Measurements from ENCODE around the gene KLHL29. TPM values are rescaled to one million over a fixed set of nuclear protein-coding genes. Genes with fewer than 3 reads are reported as not detected.

KLHL29 gene
- total and polyA plus RNA-seq, 2 experiments from 2014 or later = 1.5 to 6.5 TPM

DNA sequence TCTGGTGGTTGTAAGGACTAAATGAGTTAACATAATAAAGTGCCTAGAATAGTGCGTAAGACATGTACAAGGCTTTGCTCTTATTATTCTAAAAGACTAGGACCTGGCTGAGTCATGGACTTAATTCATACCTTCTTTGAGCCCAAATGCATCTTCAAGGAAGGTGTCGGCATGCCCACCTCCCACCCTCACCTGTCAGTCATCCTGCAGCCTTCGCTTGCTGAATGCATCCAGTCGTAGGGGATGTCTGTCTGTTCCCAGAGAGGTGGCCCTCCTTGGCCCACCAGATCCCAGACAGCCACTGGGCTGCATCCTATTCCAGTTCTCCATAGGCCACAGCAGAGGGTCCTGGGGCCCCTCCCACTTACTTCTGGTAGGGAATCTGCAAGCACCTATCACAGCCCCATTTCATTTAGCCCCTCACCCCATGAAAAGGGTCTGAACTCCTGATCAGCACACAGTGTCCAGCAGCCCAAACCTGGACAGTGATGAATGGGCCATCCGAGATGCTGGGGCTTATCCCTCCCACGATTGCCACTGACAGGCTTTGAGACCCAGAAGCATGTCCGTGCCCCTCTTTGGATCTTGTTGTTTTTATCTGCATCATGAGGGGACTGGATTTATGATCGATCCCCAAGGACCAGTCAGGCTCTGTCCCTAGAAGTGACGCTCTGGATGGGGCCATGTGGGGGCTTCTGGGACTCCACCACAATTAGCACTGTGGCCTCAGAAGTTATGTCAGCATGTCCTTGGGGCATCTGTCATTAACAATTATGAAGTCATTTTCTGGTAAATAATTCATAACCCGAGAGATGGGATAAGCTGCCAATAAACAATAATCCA is 101.1 kb downstream of the KLHL29 start:
- Histone ChIP-seq H3K27ac (ENCODE audit: low read depth) (no peak overlapping the region), H3K4me1 (ENCODE audit: insufficient read depth) (0 out of 2 replicates have a peak, but pooled peaks cover 4% of the 10 kb centered on the region)
- no peak for ATAC-seq

More for the DNA sequence above, 101.1 kb downstream of the KLHL29 start:
- Histone ChIP-seq H3K4me3 (no peak overlapping the region), H3F3A (replicated peaks; ENCODE audit: low read depth) (no peaks in the 10 kb centered on the region), H4K20me1 (replicated peaks; ENCODE audit: insufficient read depth) (no peaks in the 10 kb centered on the region), H3K4me2 (no peak overlapping the region), H2AFZ (no peak overlapping the region), H3K9me2 (ENCODE audit: insufficient read depth) (no peaks in the 10 kb centered on the region), H3K36me3 (ENCODE audit: insufficient read depth) (no peaks in the 10 kb centered on the region), H3K79me2 (replicated peaks; ENCODE audit: insufficient read depth) (no peaks in the 10 kb centered on the region), H3K27me3 (ENCODE audit: insufficient read depth) (no peaks in the 10 kb centered on the region)
- Mint-ChIP-seq H3K4me1 (peaks cover 17% of the 10 kb centered on the region), H3K9me3 (no peaks in the 10 kb centered on the region), H3K27ac (no peak overlapping the region), H3K27me3 (ENCODE audit: insufficient read depth, low read depth, poor library complexity) (peaks cover 11% of the 10 kb centered on the region), H3K36me3 (ENCODE audit: low read depth) (no peaks in the 10 kb centered on the region), H3K4me3 (no peak overlapping the region)
- TF ChIP-seq STAT1 (IDR thresholded peaks at IDR 0.05; ENCODE audit: unreplicated experiment) (no peak), ZNF331 (CRISPR knock-in tag; IDR thresholded peaks at IDR 0.05; ENCODE audit: low read depth) (no peak), POLR2AphosphoS5 (IDR thresholded peaks at IDR 0.05; ENCODE audit: low read depth) (no peak), EZH2phosphoT487 (IDR thresholded peaks at IDR 0.05; ENCODE audit: unreplicated experiment) (no peak), CREB1 (CRISPR knock-in tag; IDR thresholded peaks at IDR 0.05; ENCODE audit: low read depth) (no peak), NANOG (IDR thresholded peaks at IDR 0.05; ENCODE audit: borderline replicate concordance) (no peak), JUNB (IDR thresholded peaks at IDR 0.05; ENCODE audit: unreplicated experiment) (no peak), ZNF114 (CRISPR knock-in tag; IDR thresholded peaks at IDR 0.05) (no peak)
- TF ChIP-seq, protein P1, sequence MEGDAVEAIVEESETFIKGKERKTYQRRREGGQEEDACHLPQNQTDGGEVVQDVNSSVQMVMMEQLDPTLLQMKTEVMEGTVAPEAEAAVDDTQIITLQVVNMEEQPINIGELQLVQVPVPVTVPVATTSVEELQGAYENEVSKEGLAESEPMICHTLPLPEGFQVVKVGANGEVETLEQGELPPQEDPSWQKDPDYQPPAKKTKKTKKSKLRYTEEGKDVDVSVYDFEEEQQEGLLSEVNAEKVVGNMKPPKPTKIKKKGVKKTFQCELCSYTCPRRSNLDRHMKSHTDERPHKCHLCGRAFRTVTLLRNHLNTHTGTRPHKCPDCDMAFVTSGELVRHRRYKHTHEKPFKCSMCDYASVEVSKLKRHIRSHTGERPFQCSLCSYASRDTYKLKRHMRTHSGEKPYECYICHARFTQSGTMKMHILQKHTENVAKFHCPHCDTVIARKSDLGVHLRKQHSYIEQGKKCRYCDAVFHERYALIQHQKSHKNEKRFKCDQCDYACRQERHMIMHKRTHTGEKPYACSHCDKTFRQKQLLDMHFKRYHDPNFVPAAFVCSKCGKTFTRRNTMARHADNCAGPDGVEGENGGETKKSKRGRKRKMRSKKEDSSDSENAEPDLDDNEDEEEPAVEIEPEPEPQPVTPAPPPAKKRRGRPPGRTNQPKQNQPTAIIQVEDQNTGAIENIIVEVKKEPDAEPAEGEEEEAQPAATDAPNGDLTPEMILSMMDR (conservative IDR thresholded peaks at IDR 0.05; ENCODE audit: low read depth in 2 of 2) = no peak
- TF ChIP-seq, protein P2, sequence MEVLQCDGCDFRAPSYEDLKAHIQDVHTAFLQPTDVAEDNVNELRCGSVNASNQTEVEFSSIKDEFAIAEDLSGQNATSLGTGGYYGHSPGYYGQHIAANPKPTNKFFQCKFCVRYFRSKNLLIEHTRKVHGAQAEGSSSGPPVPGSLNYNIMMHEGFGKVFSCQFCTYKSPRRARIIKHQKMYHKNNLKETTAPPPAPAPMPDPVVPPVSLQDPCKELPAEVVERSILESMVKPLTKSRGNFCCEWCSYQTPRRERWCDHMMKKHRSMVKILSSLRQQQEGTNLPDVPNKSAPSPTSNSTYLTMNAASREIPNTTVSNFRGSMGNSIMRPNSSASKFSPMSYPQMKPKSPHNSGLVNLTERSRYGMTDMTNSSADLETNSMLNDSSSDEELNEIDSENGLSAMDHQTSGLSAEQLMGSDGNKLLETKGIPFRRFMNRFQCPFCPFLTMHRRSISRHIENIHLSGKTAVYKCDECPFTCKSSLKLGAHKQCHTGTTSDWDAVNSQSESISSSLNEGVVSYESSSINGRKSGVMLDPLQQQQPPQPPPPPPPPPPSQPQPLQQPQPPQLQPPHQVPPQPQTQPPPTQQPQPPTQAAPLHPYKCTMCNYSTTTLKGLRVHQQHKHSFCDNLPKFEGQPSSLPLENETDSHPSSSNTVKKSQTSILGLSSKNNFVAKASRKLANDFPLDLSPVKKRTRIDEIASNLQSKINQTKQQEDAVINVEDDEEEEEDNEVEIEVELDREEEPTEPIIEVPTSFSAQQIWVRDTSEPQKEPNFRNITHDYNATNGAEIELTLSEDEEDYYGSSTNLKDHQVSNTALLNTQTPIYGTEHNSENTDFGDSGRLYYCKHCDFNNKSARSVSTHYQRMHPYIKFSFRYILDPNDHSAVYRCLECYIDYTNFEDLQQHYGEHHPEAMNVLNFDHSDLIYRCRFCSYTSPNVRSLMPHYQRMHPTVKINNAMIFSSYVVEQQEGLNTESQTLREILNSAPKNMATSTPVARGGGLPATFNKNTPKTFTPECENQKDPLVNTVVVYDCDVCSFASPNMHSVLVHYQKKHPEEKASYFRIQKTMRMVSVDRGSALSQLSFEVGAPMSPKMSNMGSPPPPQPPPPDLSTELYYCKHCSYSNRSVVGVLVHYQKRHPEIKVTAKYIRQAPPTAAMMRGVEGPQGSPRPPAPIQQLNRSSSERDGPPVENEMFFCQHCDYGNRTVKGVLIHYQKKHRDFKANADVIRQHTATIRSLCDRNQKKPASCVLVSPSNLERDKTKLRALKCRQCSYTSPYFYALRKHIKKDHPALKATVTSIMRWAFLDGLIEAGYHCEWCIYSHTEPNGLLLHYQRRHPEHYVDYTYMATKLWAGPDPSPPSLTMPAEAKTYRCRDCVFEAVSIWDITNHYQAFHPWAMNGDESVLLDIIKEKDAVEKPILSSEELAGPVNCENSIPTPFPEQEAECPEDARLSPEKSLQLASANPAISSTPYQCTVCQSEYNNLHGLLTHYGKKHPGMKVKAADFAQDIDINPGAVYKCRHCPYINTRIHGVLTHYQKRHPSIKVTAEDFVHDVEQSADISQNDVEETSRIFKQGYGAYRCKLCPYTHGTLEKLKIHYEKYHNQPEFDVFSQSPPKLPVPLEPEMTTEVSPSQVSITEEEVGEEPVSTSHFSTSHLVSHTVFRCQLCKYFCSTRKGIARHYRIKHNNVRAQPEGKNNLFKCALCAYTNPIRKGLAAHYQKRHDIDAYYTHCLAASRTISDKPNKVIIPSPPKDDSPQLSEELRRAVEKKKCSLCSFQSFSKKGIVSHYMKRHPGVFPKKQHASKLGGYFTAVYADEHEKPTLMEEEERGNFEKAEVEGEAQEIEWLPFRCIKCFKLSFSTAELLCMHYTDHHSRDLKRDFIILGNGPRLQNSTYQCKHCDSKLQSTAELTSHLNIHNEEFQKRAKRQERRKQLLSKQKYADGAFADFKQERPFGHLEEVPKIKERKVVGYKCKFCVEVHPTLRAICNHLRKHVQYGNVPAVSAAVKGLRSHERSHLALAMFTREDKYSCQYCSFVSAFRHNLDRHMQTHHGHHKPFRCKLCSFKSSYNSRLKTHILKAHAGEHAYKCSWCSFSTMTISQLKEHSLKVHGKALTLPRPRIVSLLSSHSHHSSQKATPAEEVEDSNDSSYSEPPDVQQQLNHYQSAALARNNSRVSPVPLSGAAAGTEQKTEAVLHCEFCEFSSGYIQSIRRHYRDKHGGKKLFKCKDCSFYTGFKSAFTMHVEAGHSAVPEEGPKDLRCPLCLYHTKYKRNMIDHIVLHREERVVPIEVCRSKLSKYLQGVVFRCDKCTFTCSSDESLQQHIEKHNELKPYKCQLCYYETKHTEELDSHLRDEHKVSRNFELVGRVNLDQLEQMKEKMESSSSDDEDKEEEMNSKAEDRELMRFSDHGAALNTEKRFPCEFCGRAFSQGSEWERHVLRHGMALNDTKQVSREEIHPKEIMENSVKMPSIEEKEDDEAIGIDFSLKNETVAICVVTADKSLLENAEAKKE (CRISPR knock-in tag; IDR thresholded peaks at IDR 0.05) = no peak
- TF ChIP-seq, protein P3, sequence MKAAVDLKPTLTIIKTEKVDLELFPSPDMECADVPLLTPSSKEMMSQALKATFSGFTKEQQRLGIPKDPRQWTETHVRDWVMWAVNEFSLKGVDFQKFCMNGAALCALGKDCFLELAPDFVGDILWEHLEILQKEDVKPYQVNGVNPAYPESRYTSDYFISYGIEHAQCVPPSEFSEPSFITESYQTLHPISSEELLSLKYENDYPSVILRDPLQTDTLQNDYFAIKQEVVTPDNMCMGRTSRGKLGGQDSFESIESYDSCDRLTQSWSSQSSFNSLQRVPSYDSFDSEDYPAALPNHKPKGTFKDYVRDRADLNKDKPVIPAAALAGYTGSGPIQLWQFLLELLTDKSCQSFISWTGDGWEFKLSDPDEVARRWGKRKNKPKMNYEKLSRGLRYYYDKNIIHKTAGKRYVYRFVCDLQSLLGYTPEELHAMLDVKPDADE (IDR thresholded peaks at IDR 0.05) = no peak
- no peak for DNase-seq (ENCODE audit: low spot score)
